BLaER1 (cell line): Measurements from ENCODE around the gene USP20.

ENCODE experiments used
- H3K27ac ChIP-seq: shearing (Covaris generic); formaldehyde crosslinking; 2 replicates; pipeline ENCODE4 v1.8.1; 2022
- H3K27me3 ChIP-seq: shearing (Covaris generic); formaldehyde crosslinking; 2 replicates; pipeline ENCODE4 v1.8.1; 2022
- H3K36me3 ChIP-seq: shearing (Covaris generic); formaldehyde crosslinking; 2 replicates; pipeline ENCODE4 v1.8.1; 2022
- H3K4me1 ChIP-seq: shearing (Covaris generic); formaldehyde crosslinking; 2 replicates; pipeline ENCODE4 v1.8.1; 2022
- H3K4me2 ChIP-seq: shearing (Covaris generic); formaldehyde crosslinking; 2 replicates; pipeline ENCODE4 v1.8.1; 2022
- H3K4me3 ChIP-seq: shearing (Covaris generic); formaldehyde crosslinking; 2 replicates; pipeline ENCODE4 v1.8.1; 2022
- H3K9ac ChIP-seq: shearing (Covaris generic); formaldehyde crosslinking; 2 replicates; pipeline ENCODE4 v1.8.1; 2022
- H3K9me3 ChIP-seq: shearing (Covaris generic); formaldehyde crosslinking; 2 replicates; pipeline ENCODE4 v1.8.1; 2022
- H4K20me1 ChIP-seq: shearing (Covaris generic); formaldehyde crosslinking; 2 replicates; pipeline ENCODE4 v1.8.1; 2022
- Cebpa-rat ChIP-seq: shearing (Covaris generic); IDR thresholded peaks from 2 replicates; pipeline ENCODE4 v1.8.1; 2022

USP20 gene

DNA sequence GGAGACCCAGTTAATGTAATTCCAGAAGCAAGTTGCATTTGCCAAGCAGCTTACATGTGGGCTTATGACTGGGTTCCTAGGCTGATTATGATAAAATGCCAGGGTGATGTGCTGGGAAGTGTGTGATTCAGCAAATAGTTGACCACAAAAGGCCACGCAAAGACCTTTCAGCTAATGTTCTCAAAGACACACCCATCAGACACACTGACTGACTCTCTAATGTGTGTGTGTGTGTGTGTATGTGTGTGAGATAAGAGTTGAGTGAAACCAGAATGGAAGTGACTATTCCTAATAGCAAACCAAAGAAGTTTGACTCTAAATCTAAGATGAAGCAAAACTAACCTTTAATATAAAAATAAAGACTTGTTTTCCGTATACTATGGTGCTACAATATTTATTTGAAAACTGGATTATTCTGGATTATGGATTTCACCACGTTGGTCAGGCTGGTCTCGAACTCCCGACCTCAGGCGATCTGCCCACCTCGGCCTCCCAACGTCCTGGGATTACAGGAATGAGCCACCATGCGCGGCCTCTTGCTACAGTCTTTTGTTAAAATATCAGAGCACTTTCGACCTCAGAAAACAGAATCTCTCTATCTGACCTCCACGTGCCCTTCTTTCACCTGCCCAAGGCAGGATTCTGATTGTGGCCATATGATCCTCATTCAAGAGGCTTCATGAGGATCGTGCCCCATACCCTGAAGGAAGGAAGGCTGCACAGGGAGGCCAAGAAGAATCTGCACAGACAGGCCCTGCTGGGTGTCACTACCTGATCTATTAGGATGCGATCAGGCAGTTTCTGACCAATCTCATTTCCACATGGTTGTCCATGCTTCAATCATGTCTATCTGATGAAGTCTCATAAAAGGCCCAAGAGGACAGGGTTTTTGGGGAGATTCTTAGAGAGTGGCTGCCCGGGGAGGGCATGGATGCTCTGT is 75.6 kb downstream of the USP20 start:
- Histone ChIP-seq H4K20me1 (no peaks in the 10 kb centered on the region), H3K36me3 (0 out of 2 replicates have a peak, but pooled peaks cover 6% of the 10 kb centered on the region)

DNA sequence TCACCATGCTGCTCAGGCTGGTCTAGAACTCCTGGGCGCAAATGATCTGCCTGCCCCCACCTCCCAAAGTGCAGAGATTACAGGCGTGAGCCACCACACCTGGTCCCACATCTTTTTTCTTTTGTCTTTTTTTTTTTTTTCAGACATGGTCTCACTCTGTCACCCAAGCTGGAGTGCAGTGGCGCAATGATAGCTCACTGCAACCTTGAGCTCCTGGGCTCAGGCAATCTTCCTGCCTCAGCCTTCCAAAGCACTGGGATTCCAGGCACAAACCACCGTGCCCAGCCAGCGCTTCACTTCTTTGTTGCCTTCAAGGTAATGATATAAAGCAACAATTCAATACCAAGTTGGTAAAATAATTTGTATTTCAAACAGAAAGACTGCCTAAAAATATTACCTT is 78.8 kb downstream of the USP20 start:
- H3K9me3 ChIP-seq: no peaks in the 10 kb centered on the region
- H3K4me1 ChIP-seq: peaks cover 10% of the 10 kb centered on the region
- no peaks in the 10 kb centered on the region for H4K20me1 ChIP-seq
- no peak overlapping the region for H3K27ac ChIP-seq
- no peaks in the 10 kb centered on the region for H3K27me3 ChIP-seq
- no peak for TF ChIP-seq Cebpa-rat
- H3K9ac ChIP-seq: no peak overlapping the region
- H3K4me2 ChIP-seq: no peak overlapping the region
- no peaks in the 10 kb centered on the region for H3K36me3 ChIP-seq
- no peak overlapping the region for H3K4me3 ChIP-seq

More for the DNA sequence above, 75.6 kb downstream of the USP20 start:
- TF ChIP-seq Cebpa-rat: no peak
- H3K4me3 ChIP-seq: no peak overlapping the region
- no peaks in the 10 kb centered on the region for H3K4me1 ChIP-seq
- H3K27me3 ChIP-seq: no peaks in the 10 kb centered on the region
- no peak overlapping the region for H3K4me2 ChIP-seq
- no peak overlapping the region for H3K27ac ChIP-seq
- H3K9me3 ChIP-seq: no peaks in the 10 kb centered on the region
- H3K9ac ChIP-seq: no peak overlapping the region

DNA sequence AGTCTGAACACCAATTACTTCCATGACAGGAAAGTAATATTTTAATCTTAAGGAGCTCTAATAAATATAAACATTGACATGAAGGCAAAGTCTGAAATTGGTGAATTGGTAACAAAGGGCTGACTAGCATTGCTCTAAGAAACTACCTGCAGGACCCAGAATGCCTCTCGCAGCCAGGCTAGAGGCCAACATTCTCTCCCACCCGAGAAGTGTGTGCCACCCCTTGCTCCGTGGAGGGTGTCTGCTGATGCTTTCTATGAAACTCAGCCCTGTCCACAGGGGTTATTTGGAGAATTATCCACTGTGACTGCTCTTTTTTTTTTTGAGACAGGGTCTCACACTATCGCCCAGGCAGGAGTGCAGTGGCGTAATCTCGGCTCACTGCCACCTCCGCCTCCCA is 81.4 kb downstream of the USP20 start:
- H3K27ac ChIP-seq: no peak overlapping the region
- peaks cover 11% of the 10 kb centered on the region for H3K4me1 ChIP-seq
- H3K9me3 ChIP-seq: no peaks in the 10 kb centered on the region
- TF ChIP-seq Cebpa-rat: no peak
- no peak overlapping the region for H3K4me2 ChIP-seq
- no peaks in the 10 kb centered on the region for H3K36me3 ChIP-seq
- no peak overlapping the region for H3K4me3 ChIP-seq
- H4K20me1 ChIP-seq: no peaks in the 10 kb centered on the region
- H3K27me3 ChIP-seq: no peaks in the 10 kb centered on the region
- H3K9ac ChIP-seq: no peak overlapping the region

DNA sequence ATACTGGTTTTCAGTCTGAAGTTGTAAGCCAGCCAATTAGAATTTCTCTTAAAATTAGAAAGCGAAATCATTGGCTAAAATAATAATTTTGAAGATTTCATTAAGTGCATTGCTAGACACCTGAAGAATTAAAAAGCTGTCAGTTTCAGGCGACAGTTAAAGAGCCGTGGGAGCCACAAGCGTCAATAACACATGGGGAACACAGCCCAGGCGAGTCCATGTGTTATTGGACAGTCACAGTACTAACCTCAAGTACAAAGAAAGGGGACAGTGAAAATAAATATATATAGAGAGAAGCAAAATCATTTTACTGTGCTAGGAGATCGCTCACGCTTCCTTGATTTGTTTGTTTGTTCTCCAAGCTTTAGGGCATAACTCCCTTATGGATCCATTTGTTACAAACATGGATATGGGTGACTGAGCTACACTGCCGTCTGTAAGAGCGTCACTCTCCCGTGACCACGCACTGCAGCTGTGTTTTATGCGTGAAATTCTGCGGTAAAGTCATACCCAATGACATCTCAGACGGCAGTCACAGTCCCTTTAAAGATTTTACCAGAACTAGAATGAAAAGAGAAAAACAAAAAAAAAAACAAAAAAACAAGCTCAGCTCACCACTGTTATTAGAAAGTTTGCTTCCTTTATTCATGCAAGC is 83.2 kb downstream of the USP20 start:
- H3K4me2 ChIP-seq: peak overlapping the region; percentile 50
- H3K4me3 ChIP-seq: no peak overlapping the region
- no peaks in the 10 kb centered on the region for H3K27me3 ChIP-seq
- no peak overlapping the region for H3K27ac ChIP-seq
- no peaks in the 10 kb centered on the region; the same call in 1 of the 2 replicates for H3K36me3 ChIP-seq
- no peaks in the 10 kb centered on the region for H3K9me3 ChIP-seq
- H3K9ac ChIP-seq: no peak overlapping the region
- TF ChIP-seq Cebpa-rat: no peak
- H3K4me1 ChIP-seq: peaks cover 11% of the 10 kb centered on the region
- no peaks in the 10 kb centered on the region for H4K20me1 ChIP-seq

DNA sequence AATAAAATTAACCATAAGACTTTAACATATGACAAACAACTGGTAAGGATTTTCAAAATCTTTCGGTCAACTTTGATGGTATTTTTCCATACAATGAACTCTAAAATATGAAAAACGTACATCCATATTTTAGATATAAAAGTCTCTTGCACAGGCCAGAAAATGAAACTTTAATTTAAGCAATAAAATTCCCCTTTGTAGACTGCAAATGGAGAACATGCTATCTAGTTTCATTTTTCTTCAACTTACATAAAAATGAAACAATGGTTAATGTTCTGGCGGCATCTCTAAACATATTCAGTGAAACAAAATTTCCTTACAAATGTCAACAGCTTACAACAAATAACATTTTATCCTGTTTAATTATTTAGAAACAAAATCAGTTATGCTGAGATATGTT is 84.0 kb downstream of the USP20 start:
- H3K4me2 ChIP-seq: no peak overlapping the region
- H4K20me1 ChIP-seq: no peaks in the 10 kb centered on the region
- no peak overlapping the region for H3K27ac ChIP-seq

DNA sequence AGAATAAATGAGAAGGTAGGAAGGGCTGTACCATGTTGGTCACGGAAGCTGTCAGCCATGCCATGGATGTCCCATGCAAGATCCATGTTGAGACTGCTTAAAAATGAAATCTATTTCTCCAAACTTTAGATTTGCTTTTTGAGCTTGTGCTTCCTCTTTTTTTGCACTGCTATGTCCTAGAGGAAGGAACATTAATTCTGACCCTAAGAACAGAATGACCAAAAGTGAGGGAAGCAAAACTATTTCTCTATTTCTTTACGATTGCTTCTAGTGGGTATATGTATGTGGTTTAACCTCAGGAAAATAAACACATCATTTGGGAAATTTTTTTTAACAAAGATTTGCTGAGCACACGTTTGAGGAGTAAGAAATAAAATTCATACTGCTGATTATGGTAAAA is 84.6 kb downstream of the USP20 start:
- Histone ChIP-seq H3K9ac (no peak overlapping the region), H3K4me3 (no peak overlapping the region), H3K27ac (no peak overlapping the region), H3K27me3 (no peaks in the 10 kb centered on the region), H3K4me1 (peaks cover 11% of the 10 kb centered on the region), H3K9me3 (no peaks in the 10 kb centered on the region), H3K4me2 (no peak overlapping the region), H3K36me3 (no peaks in the 10 kb centered on the region; the same call in 1 of the 2 replicates), H4K20me1 (no peaks in the 10 kb centered on the region)
- no peak for TF ChIP-seq Cebpa-rat

More for the DNA sequence above, 84.0 kb downstream of the USP20 start:
- Histone ChIP-seq H3K9ac (no peak overlapping the region), H3K4me1 (peaks cover 11% of the 10 kb centered on the region), H3K36me3 (no peaks in the 10 kb centered on the region; the same call in 1 of the 2 replicates), H3K27me3 (no peaks in the 10 kb centered on the region), H3K4me3 (no peak overlapping the region), H3K9me3 (no peaks in the 10 kb centered on the region)
- no peak for TF ChIP-seq Cebpa-rat

DNA sequence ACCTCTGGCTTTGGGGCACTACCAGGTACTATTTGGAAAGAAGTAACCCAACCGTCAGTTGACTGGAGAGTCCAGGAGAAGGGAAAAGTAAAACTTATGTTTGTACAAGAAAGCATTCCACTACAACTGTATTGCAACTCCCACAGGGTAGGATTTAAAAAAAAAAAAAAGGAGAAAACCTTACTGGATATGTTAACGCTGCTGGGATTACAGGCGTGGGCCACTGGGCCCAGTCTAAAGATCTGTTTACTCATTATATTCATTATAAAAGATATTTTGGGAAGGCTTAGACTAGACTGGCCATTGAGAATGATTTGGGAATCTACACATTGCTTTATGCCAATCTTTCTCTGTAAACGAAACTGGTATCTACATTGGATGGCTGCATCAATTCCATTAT is 86.6 kb downstream of the USP20 start:
- no peak overlapping the region for H3K27ac ChIP-seq
- TF ChIP-seq Cebpa-rat: no peak
- no peaks in the 10 kb centered on the region for H4K20me1 ChIP-seq
- no peaks in the 10 kb centered on the region for H3K27me3 ChIP-seq
- peaks cover 11% of the 10 kb centered on the region for H3K4me1 ChIP-seq
- peaks cover 14% of the 10 kb centered on the region; the same call in 1 of the 2 replicates for H3K36me3 ChIP-seq
- H3K4me2 ChIP-seq: no peak overlapping the region
- H3K9me3 ChIP-seq: no peaks in the 10 kb centered on the region
- H3K4me3 ChIP-seq: no peak overlapping the region
- no peak overlapping the region for H3K9ac ChIP-seq

DNA sequence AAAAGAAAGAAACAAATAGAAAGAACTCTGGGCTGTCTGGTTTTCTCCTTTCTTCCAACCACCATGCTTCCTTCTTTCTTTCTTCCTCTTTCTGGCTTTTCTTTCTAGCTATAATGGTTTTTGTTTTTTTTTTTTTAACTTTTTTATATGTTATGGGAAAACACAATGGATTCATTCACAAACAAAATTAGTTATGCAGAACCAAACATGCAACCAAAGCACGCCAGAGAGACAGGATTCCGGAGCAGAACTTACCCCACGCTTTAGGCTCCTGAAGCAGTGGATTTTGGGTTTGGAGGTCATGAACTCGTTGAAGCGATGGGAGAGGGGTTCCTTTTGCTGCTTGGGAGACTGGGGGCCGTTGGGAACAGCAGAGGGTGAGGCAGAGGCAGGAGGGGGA is 88.3 kb downstream of the USP20 start:
- Histone ChIP-seq H4K20me1 (no peaks in the 10 kb centered on the region), H3K9me3 (no peaks in the 10 kb centered on the region), H3K4me1 (peaks cover 6% of the 10 kb centered on the region), H3K4me2 (no peak overlapping the region), H3K36me3 (peaks cover 18% of the 10 kb centered on the region; the same call in 1 of the 2 replicates), H3K27me3 (no peaks in the 10 kb centered on the region), H3K9ac (no peak overlapping the region), H3K27ac (no peak overlapping the region), H3K4me3 (no peak overlapping the region)
- no peak for TF ChIP-seq Cebpa-rat

DNA sequence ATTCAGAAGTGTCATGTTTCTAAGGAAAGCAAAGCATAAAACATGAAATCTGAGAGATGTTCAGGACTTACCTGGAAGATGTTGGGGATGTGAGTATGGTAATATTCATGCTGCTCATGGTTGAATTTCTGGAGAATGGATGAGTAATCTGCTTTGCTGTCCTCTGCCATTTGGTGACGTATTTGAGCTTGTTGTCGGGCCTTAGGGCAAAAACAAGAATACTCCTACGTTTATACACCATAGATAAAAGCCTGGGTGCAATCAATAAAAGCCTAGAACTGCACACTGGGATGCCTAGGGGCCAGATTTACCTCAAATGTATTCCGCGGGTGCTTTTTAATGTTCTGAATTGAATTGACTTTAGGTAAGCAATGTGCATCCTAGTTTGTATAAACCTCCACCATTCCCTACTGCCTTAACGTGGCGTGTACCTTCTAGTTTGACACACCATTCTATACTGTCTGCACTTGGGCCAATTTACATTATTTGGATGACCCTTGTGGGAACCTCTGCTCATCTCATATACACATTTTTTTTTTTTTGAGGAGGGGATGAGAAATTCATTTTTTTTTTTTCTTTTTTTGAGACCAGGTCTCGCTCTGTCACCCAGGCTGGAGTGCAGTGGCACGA is 94.4 kb downstream of the USP20 start:
- H3K9ac ChIP-seq: no peak overlapping the region
- H3K4me2 ChIP-seq: no peak overlapping the region
- no peak overlapping the region for H3K4me3 ChIP-seq
- no peak overlapping the region for H3K27ac ChIP-seq
- H4K20me1 ChIP-seq: no peaks in the 10 kb centered on the region
- H3K9me3 ChIP-seq: no peaks in the 10 kb centered on the region
- peaks cover 21% of the 10 kb centered on the region; the same call in 1 of the 2 replicates for H3K36me3 ChIP-seq
- H3K27me3 ChIP-seq: no peaks in the 10 kb centered on the region
- H3K4me1 ChIP-seq: peaks cover 14% of the 10 kb centered on the region
- TF ChIP-seq Cebpa-rat: no peak
